ENCODE measurements around the gene PDE4D.

GRCh38 chr5:59139695-59140094 is 753.8 kb downstream of the PDE4D start:
- TF ChIP-seq, protein P1, sequence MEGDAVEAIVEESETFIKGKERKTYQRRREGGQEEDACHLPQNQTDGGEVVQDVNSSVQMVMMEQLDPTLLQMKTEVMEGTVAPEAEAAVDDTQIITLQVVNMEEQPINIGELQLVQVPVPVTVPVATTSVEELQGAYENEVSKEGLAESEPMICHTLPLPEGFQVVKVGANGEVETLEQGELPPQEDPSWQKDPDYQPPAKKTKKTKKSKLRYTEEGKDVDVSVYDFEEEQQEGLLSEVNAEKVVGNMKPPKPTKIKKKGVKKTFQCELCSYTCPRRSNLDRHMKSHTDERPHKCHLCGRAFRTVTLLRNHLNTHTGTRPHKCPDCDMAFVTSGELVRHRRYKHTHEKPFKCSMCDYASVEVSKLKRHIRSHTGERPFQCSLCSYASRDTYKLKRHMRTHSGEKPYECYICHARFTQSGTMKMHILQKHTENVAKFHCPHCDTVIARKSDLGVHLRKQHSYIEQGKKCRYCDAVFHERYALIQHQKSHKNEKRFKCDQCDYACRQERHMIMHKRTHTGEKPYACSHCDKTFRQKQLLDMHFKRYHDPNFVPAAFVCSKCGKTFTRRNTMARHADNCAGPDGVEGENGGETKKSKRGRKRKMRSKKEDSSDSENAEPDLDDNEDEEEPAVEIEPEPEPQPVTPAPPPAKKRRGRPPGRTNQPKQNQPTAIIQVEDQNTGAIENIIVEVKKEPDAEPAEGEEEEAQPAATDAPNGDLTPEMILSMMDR (IDR thresholded peaks at IDR 0.05): no peak
- no peak for TF ChIP-seq POLR2AphosphoS5 (IDR thresholded peaks at IDR 0.05; ENCODE audit: low read depth, low read length)
- no peak for TF ChIP-seq SIN3A (IDR thresholded peaks at IDR 0.05; ENCODE audit: borderline replicate concordance, insufficient read depth, low read depth, low read length)
